H1 (cell line): ENCODE data around the gene APEH. TPM values are rescaled to one million over a fixed set of nuclear protein-coding genes. Genes with fewer than 3 reads are reported as not detected.
"Not testable (repeated sequence)": the region's sequence is repeated elsewhere in the genome, so short reads cannot be mapped to it uniquely, and the experiment has no call there.

Source experiments
- CTCF ChIA-PET: fragments of 300-600 bp; sonication (Branson Sonifier 250); formaldehyde crosslinking; loops from one replicate; lab custom pipeline; 2021; ENCODE audit not compliant: partially characterized antibody; lab: Charles Lee
- POLR2A ChIA-PET: fragments of 300-600 bp; sonication (Branson Sonifier 250); formaldehyde crosslinking; loops from one replicate; lab custom pipeline; 2021; ENCODE audit warnings: inconsistent platforms; ENCODE audit not compliant: partially characterized antibody; lab: Charles Lee
- DNase-seq, 2 experiments: peaks; one replicate each; pipeline versions ENCODE4 v3.0.0 to v3.0.0-alpha.2; 2010 to 2022; ENCODE audit warnings: low spot score in 2 of 2, low read depth in 1 of 2, mixed read lengths in 1 of 2
- FAIRE-seq: peaks from 2 replicates; lab custom pipeline; 2011; peaks lifted over from hg19 to GRCh38; lab: Jason Lieb, UNC
- H2AFZ ChIP-seq: 2 replicates; pipeline ENCODE4 v1.8.1; 2012; ENCODE audit warnings: low read length, inconsistent platforms
- H2AK5ac ChIP-seq: 2 replicates; pipeline ENCODE4 v1.6.1; 2013; ENCODE audit warnings: low read depth, low read length
- H2BK120ac ChIP-seq: replicated peaks from 2 replicates; pipeline ENCODE3; 2013; ENCODE audit warnings: low read depth, low read length, inconsistent platforms
- H2BK12ac ChIP-seq: 2 replicates; pipeline ENCODE4 v1.6.1; 2013; ENCODE audit warnings: low read depth, low read length
- H2BK15ac ChIP-seq: 2 replicates; pipeline ENCODE4 v1.6.1; 2013; ENCODE audit warnings: low read length
- H2BK20ac ChIP-seq: 2 replicates; pipeline ENCODE4 v1.6.1; 2013; ENCODE audit warnings: low read length
- H2BK5ac ChIP-seq: 2 replicates; pipeline ENCODE4 v1.6.1; 2013; ENCODE audit warnings: low read depth, low read length
- H3K14ac ChIP-seq: 2 replicates; pipeline ENCODE4 v1.6.1; 2013; ENCODE audit warnings: inconsistent platforms; ENCODE audit not compliant: insufficient read length
- H3K18ac ChIP-seq: 2 replicates; pipeline ENCODE4 v1.6.1; 2013; ENCODE audit warnings: low read length; ENCODE audit errors: extremely low read depth
- H3K23ac ChIP-seq: 2 replicates; pipeline ENCODE4 v1.6.1; 2013; ENCODE audit warnings: inconsistent platforms; ENCODE audit not compliant: insufficient read length
- H3K23me2 ChIP-seq: 2 replicates; pipeline ENCODE4 v1.6.1; 2013; ENCODE audit warnings: low read depth, low read length
- H3K27ac ChIP-seq: 2 replicates; pipeline ENCODE4 v1.6.1; 2011; ENCODE audit warnings: low read depth, low read length, inconsistent platforms
- H3K27me3 ChIP-seq, 4 experiments: replicated peaks in 1 of 4; 1 replicate in 1 of 4; 2 replicates in 3 of 4; pipeline versions ENCODE4 v1.6.1 to v1.8.1; 2011 to 2013; ENCODE audit warnings: low read length in 3 of 4, mild to moderate bottlenecking in 3 of 4, inconsistent platforms in 2 of 4, mixed read lengths in 2 of 4, moderate library complexity in 1 of 4; ENCODE audit not compliant: control insufficient read depth in 3 of 4, insufficient read depth in 3 of 4; ENCODE audit errors: extremely low read depth in 1 of 4
- H3K36me3 ChIP-seq, 4 experiments: 2 replicates each; pipeline versions ENCODE4 v1.6.1 to v1.8.1; 2011 to 2013; ENCODE audit warnings: mild to moderate bottlenecking in 4 of 4, low read length in 3 of 4, moderate library complexity in 2 of 4, control low read depth in 1 of 4, inconsistent platforms in 1 of 4; ENCODE audit not compliant: insufficient read depth in 4 of 4, control insufficient read depth in 2 of 4
- H3K4ac ChIP-seq: replicated peaks from 2 replicates; pipeline ENCODE3; 2013; ENCODE audit warnings: low read length, low read depth, mixed read lengths, inconsistent platforms; ENCODE audit not compliant: insufficient read length
- H3K4me1 ChIP-seq, 4 experiments: replicated peaks in 1 of 4; 1 replicate in 1 of 4; 2 replicates in 3 of 4; pipeline versions ENCODE4 v1.6.1 to v1.8.1; 2011 to 2013; ENCODE audit warnings: low read length in 3 of 4, inconsistent platforms in 2 of 4, mixed read lengths in 1 of 4; ENCODE audit not compliant: insufficient read depth in 4 of 4, control insufficient read depth in 3 of 4
- H3K4me2 ChIP-seq, 2 experiments: 2 replicates each; pipeline versions ENCODE4 v1.6.1 to v1.8.1; 2011 to 2013; ENCODE audit warnings: low read depth in 2 of 2, low read length in 2 of 2, control low read depth in 1 of 2, inconsistent platforms in 1 of 2, mild to moderate bottlenecking in 1 of 2; ENCODE audit not compliant: insufficient read depth in 1 of 2
- H3K4me3 ChIP-seq, 4 experiments: fragments of 200-600, 300-600 bp in 1 of 4; sonication (generic), shearing (Covaris generic), sonication (Bioruptor Twin) in 1 of 4; 2 replicates each; pipeline versions ENCODE4 v1.5.1 to v1.8.1; 2011 to 2016; ENCODE audit warnings: low read length in 4 of 4, low read depth in 3 of 4, control low read depth in 2 of 4, inconsistent platforms in 2 of 4, mild to moderate bottlenecking in 2 of 4, mixed read lengths in 1 of 4, moderate library complexity in 1 of 4; ENCODE audit not compliant: insufficient read depth in 2 of 4; ENCODE audit errors: extremely low read depth in 1 of 4
- H3K56ac ChIP-seq: replicated peaks from 2 replicates; pipeline ENCODE3; 2013; ENCODE audit warnings: low read depth, mild to moderate bottlenecking, mixed read lengths, low read length, inconsistent platforms; ENCODE audit not compliant: insufficient read length
- H3K79me1 ChIP-seq: 2 replicates; pipeline ENCODE4 v1.6.1; 2013; ENCODE audit warnings: low read depth, low read length, control low read depth
- H3K79me2 ChIP-seq, 2 experiments: 2 replicates each; pipeline versions ENCODE4 v1.6.1 to v1.8.1; 2012 to 2013; ENCODE audit warnings: low read length in 2 of 2, mild to moderate bottlenecking in 2 of 2, inconsistent platforms in 1 of 2; ENCODE audit not compliant: insufficient read depth in 2 of 2, control insufficient read depth in 1 of 2
- H3K9ac ChIP-seq, 4 experiments: replicated peaks in 1 of 4; 1 replicate in 1 of 4; 2 replicates in 3 of 4; pipeline versions ENCODE4 v1.6.1 to v1.8.1; 2011 to 2013; ENCODE audit warnings: low read depth in 3 of 4, low read length in 3 of 4, control low read depth in 2 of 4, mild to moderate bottlenecking in 2 of 4, moderate library complexity in 2 of 4, inconsistent platforms in 1 of 4; ENCODE audit errors: extremely low read depth in 1 of 4
- H3K9me3 ChIP-seq, 2 experiments: 2 replicates each; pipeline versions ENCODE4 v1.6.1 to v1.8.1; 2012 to 2013; ENCODE audit warnings: mild to moderate bottlenecking in 2 of 2, moderate library complexity in 2 of 2, control low read depth in 1 of 2, inconsistent platforms in 1 of 2, low read depth in 1 of 2, low read length in 1 of 2, mixed read lengths in 1 of 2; ENCODE audit not compliant: insufficient read depth in 2 of 2
- H4K20me1 ChIP-seq, 2 experiments: replicated peaks in 1 of 2; 2 replicates each; pipeline versions ENCODE3 to v1.8.1; 2011 to 2013; ENCODE audit warnings: inconsistent platforms in 2 of 2, low read length in 2 of 2, mild to moderate bottlenecking in 1 of 2; ENCODE audit not compliant: insufficient read depth in 2 of 2, control insufficient read depth in 1 of 2
- H4K5ac ChIP-seq: 2 replicates; pipeline ENCODE4 v1.6.1; 2013; ENCODE audit warnings: low read length, low read depth, mixed read lengths, inconsistent platforms; ENCODE audit not compliant: insufficient read length
- H4K8ac ChIP-seq: 2 replicates; pipeline ENCODE4 v1.8.0; 2013; ENCODE audit warnings: mild to moderate bottlenecking, moderate library complexity, low read length, inconsistent platforms; ENCODE audit not compliant: insufficient read depth; ENCODE audit errors: extremely low read depth
- H4K91ac ChIP-seq: replicated peaks from 2 replicates; pipeline ENCODE3; 2013; ENCODE audit warnings: low read length, mixed read lengths, inconsistent platforms; ENCODE audit not compliant: insufficient read length
- KDM4A ChIP-seq: IDR thresholded peaks from one replicate; pipeline ENCODE4 v1.7.1; 2012; ENCODE audit warnings: low read depth, mild to moderate bottlenecking, moderate library complexity, low read length, inconsistent platforms; ENCODE audit not compliant: severe bottlenecking
- WGBS, 2 experiments: shearing (Covaris generic) in 1 of 2; methylation state at CpG; one replicate each; pipeline versions ENCODE4 v1.1.6 to v1.1.7; 2013 to 2015; ENCODE audit warnings: low lambda C conversion rate in 2 of 2, mixed read lengths in 2 of 2, inconsistent platforms in 1 of 2, low coverage in 1 of 2, missing lambda C conversion rate in 1 of 2; ENCODE audit not compliant: insufficient replicate concordance in 2 of 2, insufficient coverage in 1 of 2, insufficient read length in 1 of 2; ENCODE audit errors: extremely low coverage in 1 of 2, missing lambda C conversion rate in 1 of 2; 5-methylcytosine and 5-hydroxymethylcytosine counted together
- polyA plus RNA-seq, 7 experiments: library from polyadenylated mRNA; depleted of rRNA in 3 of 7; stranded (reverse) in 5 of 7; unstranded in 2 of 7; fragments of >200 nt in 5 of 7; fragments of 200-250 nt in 2 of 7; gene quantifications; 1 replicate in 5 of 7; 2 replicates in 1 of 7; 4 replicates in 1 of 7; pipeline versions ENCODE4 v1.2.1 to v1.2.3, GENCODE V29; 2011 to 2013; ENCODE audit warnings: missing spikeins in 2 of 7, mixed read lengths in 2 of 7
- total RNA-seq: library from RNA; stranded (reverse); fragmentation: NEBNext Ultra II Directional; extraction: Animal tissue kit (Norgen Biotek cat#: 25700); gene quantifications from 2 replicates; pipeline ENCODE4 v1.2.1, GENCODE V29; 2021

The APEH gene
- total and polyA plus RNA-seq, 2 of the 8 experiments (the other 6 are each of a cell fraction or from before 2014, with no cell fraction given), result 222 to 260 TPM

DNA sequence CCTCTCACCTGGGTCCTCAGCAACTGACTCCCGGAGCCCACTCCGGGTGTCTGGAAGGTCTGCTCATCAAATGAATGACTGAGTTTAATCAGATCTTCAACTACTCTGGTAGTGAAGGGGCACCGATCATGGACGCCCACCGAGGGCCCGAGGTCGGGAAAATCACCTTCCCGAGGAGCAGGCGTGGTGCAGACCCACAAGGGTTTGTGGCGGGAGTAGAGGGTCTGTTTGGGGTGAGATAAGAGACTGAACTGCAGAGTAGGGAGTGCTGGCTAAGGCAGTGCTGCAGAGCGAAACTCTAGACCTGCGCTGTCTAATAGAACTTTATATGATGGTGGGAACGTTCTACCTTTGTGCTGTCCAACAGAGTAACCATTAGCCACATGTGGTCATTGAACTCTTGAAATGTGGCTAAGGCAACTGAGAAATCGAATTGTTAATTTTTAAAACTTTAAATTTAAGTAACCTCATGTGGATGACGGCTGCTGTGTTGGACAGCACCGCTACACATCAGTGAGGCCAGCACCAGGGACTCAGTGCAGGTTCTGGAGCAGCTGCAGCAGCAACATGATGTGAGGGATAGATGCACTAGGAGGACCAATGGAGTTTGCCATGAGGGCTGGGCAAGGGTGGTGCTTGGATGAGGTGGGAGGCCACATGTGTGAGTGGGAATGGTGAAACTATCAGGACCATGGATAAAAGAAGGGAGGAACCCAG is 15.9 kb downstream of the APEH start:
- H3K4ac ChIP-seq, H3K79me1 ChIP-seq, H2BK120ac ChIP-seq, H2AK5ac ChIP-seq, H2BK12ac ChIP-seq, DNase-seq, H3K79me2 ChIP-seq, H2BK20ac ChIP-seq, H4K5ac ChIP-seq, H4K20me1 ChIP-seq, H3K9me3 ChIP-seq, H3K36me3 ChIP-seq, H3K18ac ChIP-seq, H2BK15ac ChIP-seq, H3K4me1 ChIP-seq, H4K91ac ChIP-seq, H3K27me3 ChIP-seq, H3K27ac ChIP-seq, H3K56ac ChIP-seq, FAIRE-seq, H2BK5ac ChIP-seq, H3K23ac ChIP-seq, H3K14ac ChIP-seq: not testable (repeated sequence)
- WGBS, 2 experiments, result 20% methylated on average over 16 of the region's 16 CpGs; no CpG with 5 or more reads in 1 of the 2 experiments
- ChIA-PET POLR2A (interaction anchor here (1.9 to 2.6 kb wide), 2 partner anchors 12 to 29 kb away, joined by 7 to 12 read pairs; partner anchors contain the start of gene AMIGO3), CTCF (interaction anchor here (0.6 to 2.0 kb wide), 3 partner anchors 11 to 1268 kb away, joined by 3 to 11 read pairs (median 3); no protein-coding TSS in a partner anchor)
- H4K8ac ChIP-seq, result peak overlapping the region; percentile 9; the same call in 1 of the 2 replicates
- 0 out of 2 replicates have a peak overlapping the region, but pooled peaks have one; percentile 40 for H2AFZ ChIP-seq
- TF ChIP-seq KDM4A, result peak; percentile 34
- H3K9ac ChIP-seq, result peak overlapping the region; percentile 51 to 66 (median 62)
- H3K4me3 ChIP-seq, result peak overlapping the region; percentile 81 to 98 (median 88)
- H3K23me2 ChIP-seq, result peaks cover 14% of the 10 kb centered on the region
- H3K4me2 ChIP-seq, result peak overlapping the region; percentile 44 to 66
